K562 (cell line): ENCODE results near the gene SEC24C. TPM values are rescaled to one million over a fixed set of nuclear protein-coding genes. Genes with fewer than 3 reads are reported as not detected.
A peak's percentile ranks its signal among the peaks of the same experiment; 100 is the strongest.

Experiments used
- ESRRA ChIP-seq: fragments of 450-650 bp; IDR thresholded peaks from 2 replicates; pipeline ENCODE4 v1.6.1; 2014; ENCODE audit warnings: low read depth, mild to moderate bottlenecking, moderate library complexity, borderline replicate concordance
- ETV1 ChIP-seq: fragments of 450-650 bp; conservative IDR thresholded peaks from 2 replicates; pipeline ENCODE4 v1.6.1; 2016; ENCODE audit warnings: missing genetic modification characterization, control low read depth, low read depth, missing compliant biosample characterization
- KLF13 ChIP-seq: fragments of 450-650 bp; IDR thresholded peaks from 2 replicates; pipeline ENCODE4 v1.6.1; 2016; ENCODE audit warnings: missing genetic modification characterization, low read depth, mild to moderate bottlenecking, missing compliant biosample characterization, moderate library complexity, borderline replicate concordance
- NR2C2 ChIP-seq, 2 experiments: fragments of 200-800 bp in 1 of 2; sonication (Bioruptor generic) in 1 of 2; sonication (generic) in 1 of 2; formaldehyde crosslinking in 1 of 2; IDR thresholded peaks; 2 replicates each; pipeline versions ENCODE4 v1.6.1 to v1.8.0; 2016 to 2022; ENCODE audit warnings: mild to moderate bottlenecking in 1 of 2, missing compliant biosample characterization in 1 of 2, missing genetic modification characterization in 1 of 2, missing genetic modification reagents in 1 of 2
- POLR2AphosphoS2 ChIP-seq: IDR thresholded peaks from 2 replicates; pipeline ENCODE4 v1.6.1; 2012; ENCODE audit warnings: low read length, improper control_type of control experiment
- RCOR1 ChIP-seq, 2 experiments: IDR thresholded peaks; 2 replicates each; pipeline ENCODE4 v1.6.1; 2012; ENCODE audit warnings: low read depth in 2 of 2, low read length in 2 of 2, borderline replicate concordance in 1 of 2, improper control_type of control experiment in 1 of 2
- RNF2 ChIP-seq: sonication (generic); IDR thresholded peaks from 2 replicates; pipeline ENCODE4 v1.6.1; 2016
- SAFB ChIP-seq: fragments of 200-400 bp; formaldehyde crosslinking; IDR thresholded peaks from 2 replicates; pipeline ENCODE4 v1.6.1; 2017; ENCODE audit warnings: low read depth, low read length, borderline replicate concordance
- SMARCE1 ChIP-seq: fragments of 450-650 bp; IDR thresholded peaks from 2 replicates; pipeline ENCODE4 v1.7.1; 2016; ENCODE audit warnings: mild to moderate bottlenecking
- TCF3 ChIP-seq: sonication (generic); formaldehyde crosslinking; IDR thresholded peaks from 2 replicates; pipeline ENCODE4 v1.4.0; 2020; ENCODE audit warnings: mild to moderate bottlenecking, missing genetic modification reagents
- TEAD1 ChIP-seq, 2 experiments: fragments of 450-650 bp in 1 of 2; sonication (generic) in 1 of 2; formaldehyde crosslinking; IDR thresholded peaks; 2 replicates each; pipeline versions ENCODE4 v1.4.0 to v1.8.0; 2020 to 2022; ENCODE audit warnings: mild to moderate bottlenecking in 2 of 2, missing genetic modification reagents in 1 of 2
- ZEB2 ChIP-seq: fragments of 450-650 bp; IDR thresholded peaks from 2 replicates; pipeline ENCODE4 v1.6.1; 2016
- ZNF134 ChIP-seq: fragments of 250-450 bp; sonication (Bioruptor Pico); conservative IDR thresholded peaks from 2 replicates; pipeline ENCODE4 v1.4.0; 2020
- ZNF263 ChIP-seq: sonication (generic); formaldehyde crosslinking; IDR thresholded peaks from 2 replicates; pipeline ENCODE4 v1.8.0; 2022; ENCODE audit warnings: mild to moderate bottlenecking, missing genetic modification reagents, borderline replicate concordance
- polyA plus RNA-seq, 8 experiments: library from polyadenylated mRNA; depleted of rRNA in 4 of 8; stranded (reverse) in 5 of 8; unstranded in 3 of 8; fragments of >200 nt; fragmentation: Nextera tagmentation in 2 of 8; fragmentation: Illumina TruSeq in 1 of 8; extraction: Ambion mirVana in 2 of 8; extraction: Trizol in 1 of 8; gene quantifications; 2 replicates each; pipeline versions ENCODE4 v1.2.1 to v1.2.3, GENCODE V29; 2011 to 2014; ENCODE audit warnings: inconsistent platforms in 1 of 8, missing spikeins in 1 of 8
- total RNA-seq, 7 experiments: library from RNA; depleted of rRNA in 6 of 7; stranded (reverse); fragments of >200 nt in 6 of 7; fragmentation: Illumina TruSeq in 2 of 7; extraction: Trizol in 2 of 7; gene quantifications; 2 replicates each; pipeline versions ENCODE4 v1.2.1 to v1.2.3, GENCODE V29; 2011 to 2021; ENCODE audit warnings: low replicate concordance in 1 of 7
- TF ChIP-seq, protein P1 (sequence below), 2 experiments: IDR thresholded peaks in 1 of 2; conservative IDR thresholded peaks in 1 of 2; 2 replicates each; pipeline ENCODE4 v1.6.1; 2016; ENCODE audit warnings: low read depth in 2 of 2, mild to moderate bottlenecking in 1 of 2, missing compliant biosample characterization in 1 of 2, missing genetic modification characterization in 1 of 2, moderate library complexity in 1 of 2
- TF ChIP-seq, protein P2 (sequence below): sonication (generic); formaldehyde crosslinking; IDR thresholded peaks from 2 replicates; pipeline ENCODE4 v1.8.1; 2022; ENCODE audit warnings: missing genetic modification reagents
- TF ChIP-seq, protein P3 (sequence below): fragments of 450-650 bp; IDR thresholded peaks from 2 replicates; pipeline ENCODE4 v1.6.1; 2014; ENCODE audit warnings: low read depth, mild to moderate bottlenecking, moderate library complexity, borderline replicate concordance
- TF ChIP-seq, protein P4 (sequence below): fragments of 450-650 bp; IDR thresholded peaks from 2 replicates; pipeline ENCODE4 v1.6.1; 2016

The SEC24C gene
- total and polyA plus RNA-seq, 9 of the 15 experiments (the other 6 are each of a cell fraction or from before 2014, with no cell fraction given), result 19.0 to 115 (median 70.5) TPM

DNA sequence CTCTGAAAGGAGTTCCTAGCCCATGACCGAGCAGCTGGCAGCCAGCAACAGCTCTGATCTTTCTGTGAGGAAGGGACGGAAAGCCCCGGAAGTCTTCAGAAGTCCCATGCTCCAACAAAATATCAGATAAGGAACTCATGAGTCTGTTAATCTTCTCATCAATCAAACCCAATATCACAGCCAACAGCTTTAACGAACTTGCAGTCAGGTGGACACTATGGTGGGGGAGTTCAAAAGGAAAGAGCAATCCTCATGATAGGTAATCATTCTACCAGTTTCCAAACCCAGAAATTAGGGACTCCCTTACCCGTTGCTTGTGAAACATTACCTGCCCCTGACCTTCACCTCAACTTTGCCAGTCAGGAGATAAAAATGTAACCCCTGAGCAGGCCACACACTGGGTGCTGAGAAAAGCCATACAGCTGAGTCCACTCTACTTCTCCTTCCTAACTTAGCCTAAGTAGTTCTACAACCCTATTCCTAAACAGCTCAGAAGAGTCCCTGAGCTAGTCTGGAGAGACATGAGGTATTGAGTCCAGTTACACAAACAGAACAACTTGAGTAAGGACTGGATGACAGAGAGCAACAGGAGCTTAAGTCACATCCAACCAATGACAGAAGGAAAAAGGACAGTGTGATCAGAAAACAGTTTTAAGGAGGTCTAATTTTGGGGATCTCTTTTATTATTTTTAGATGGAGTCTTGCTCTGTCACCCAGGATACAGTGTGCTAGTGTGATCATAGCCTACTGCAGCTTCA, 65.1 kb downstream of the SEC24C start (continued):
- TF ChIP-seq, protein P1, sequence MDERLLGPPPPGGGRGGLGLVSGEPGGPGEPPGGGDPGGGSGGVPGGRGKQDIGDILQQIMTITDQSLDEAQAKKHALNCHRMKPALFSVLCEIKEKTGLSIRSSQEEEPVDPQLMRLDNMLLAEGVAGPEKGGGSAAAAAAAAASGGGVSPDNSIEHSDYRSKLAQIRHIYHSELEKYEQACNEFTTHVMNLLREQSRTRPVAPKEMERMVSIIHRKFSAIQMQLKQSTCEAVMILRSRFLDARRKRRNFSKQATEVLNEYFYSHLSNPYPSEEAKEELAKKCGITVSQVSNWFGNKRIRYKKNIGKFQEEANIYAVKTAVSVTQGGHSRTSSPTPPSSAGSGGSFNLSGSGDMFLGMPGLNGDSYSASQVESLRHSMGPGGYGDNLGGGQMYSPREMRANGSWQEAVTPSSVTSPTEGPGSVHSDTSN (CRISPR knock-in tag; IDR thresholded peaks at IDR 0.05; ENCODE audit: low read depth), result no peak
- TF ChIP-seq, protein P1 (tag; conservative IDR thresholded peaks at IDR 0.05; ENCODE audit: low read depth), result peak; percentile 73
- TF ChIP-seq SAFB (no peak), NR2C2 (CRISPR knock-in tag; IDR thresholded peaks at IDR 0.05) (no peak), NR2C2 (tag; IDR thresholded peaks at IDR 0.05) (peak; percentile 49; the same call in 1 of the 2 replicates), ETV1 (tag) (peak; percentile 66), RNF2 (peak; percentile 69; the same call in 1 of the 2 replicates), ZEB2 (0 out of 2 replicates have a peak, but pooled peaks have one; percentile 28), KLF13 (tag) (no peak), POLR2AphosphoS2 (no peak), TCF3 (CRISPR knock-in tag) (0 out of 2 replicates have a peak, but pooled peaks have one; percentile 17), TEAD1 (CRISPR knock-in tag; IDR thresholded peaks at IDR 0.05) (peak in 1 of 2 experiments; percentile 52; a peak in 1 of 4 replicates), RCOR1 (IDR thresholded peaks at IDR 0.05; ENCODE audit: borderline replicate concordance in 1 of 2, low read depth in 2 of 2, low read length in 2 of 2) (0 out of 4 replicates have a peak, but pooled peaks of 1 of the 2 experiments have one; percentile 25), ZNF263 (CRISPR knock-in tag) (no peak), SMARCE1 (peak; percentile 60; the same call in 1 of the 2 replicates), ESRRA (peak; percentile 42; the same call in 1 of the 2 replicates), ZNF134 (CRISPR knock-in tag) (0 out of 2 replicates have a peak, but pooled peaks have one; percentile 21)
- TF ChIP-seq, protein P2, sequence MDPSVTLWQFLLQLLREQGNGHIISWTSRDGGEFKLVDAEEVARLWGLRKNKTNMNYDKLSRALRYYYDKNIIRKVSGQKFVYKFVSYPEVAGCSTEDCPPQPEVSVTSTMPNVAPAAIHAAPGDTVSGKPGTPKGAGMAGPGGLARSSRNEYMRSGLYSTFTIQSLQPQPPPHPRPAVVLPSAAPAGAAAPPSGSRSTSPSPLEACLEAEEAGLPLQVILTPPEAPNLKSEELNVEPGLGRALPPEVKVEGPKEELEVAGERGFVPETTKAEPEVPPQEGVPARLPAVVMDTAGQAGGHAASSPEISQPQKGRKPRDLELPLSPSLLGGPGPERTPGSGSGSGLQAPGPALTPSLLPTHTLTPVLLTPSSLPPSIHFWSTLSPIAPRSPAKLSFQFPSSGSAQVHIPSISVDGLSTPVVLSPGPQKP (CRISPR knock-in tag), result no peak
- TF ChIP-seq, protein P3, sequence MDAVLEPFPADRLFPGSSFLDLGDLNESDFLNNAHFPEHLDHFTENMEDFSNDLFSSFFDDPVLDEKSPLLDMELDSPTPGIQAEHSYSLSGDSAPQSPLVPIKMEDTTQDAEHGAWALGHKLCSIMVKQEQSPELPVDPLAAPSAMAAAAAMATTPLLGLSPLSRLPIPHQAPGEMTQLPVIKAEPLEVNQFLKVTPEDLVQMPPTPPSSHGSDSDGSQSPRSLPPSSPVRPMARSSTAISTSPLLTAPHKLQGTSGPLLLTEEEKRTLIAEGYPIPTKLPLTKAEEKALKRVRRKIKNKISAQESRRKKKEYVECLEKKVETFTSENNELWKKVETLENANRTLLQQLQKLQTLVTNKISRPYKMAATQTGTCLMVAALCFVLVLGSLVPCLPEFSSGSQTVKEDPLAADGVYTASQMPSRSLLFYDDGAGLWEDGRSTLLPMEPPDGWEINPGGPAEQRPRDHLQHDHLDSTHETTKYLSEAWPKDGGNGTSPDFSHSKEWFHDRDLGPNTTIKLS, result no peak
- TF ChIP-seq, protein P4, sequence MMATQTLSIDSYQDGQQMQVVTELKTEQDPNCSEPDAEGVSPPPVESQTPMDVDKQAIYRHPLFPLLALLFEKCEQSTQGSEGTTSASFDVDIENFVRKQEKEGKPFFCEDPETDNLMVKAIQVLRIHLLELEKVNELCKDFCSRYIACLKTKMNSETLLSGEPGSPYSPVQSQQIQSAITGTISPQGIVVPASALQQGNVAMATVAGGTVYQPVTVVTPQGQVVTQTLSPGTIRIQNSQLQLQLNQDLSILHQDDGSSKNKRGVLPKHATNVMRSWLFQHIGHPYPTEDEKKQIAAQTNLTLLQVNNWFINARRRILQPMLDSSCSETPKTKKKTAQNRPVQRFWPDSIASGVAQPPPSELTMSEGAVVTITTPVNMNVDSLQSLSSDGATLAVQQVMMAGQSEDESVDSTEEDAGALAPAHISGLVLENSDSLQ, result 0 out of 2 replicates have a peak, but pooled peaks have one; percentile 35
